ENCODE measurements around the gene APIP.

The APIP gene

GRCh38 chr11:34916015-34916842 lies at the start of gene APIP, which contains the start of gene PDHX:
Gene APIP, minus strand, starts transcription at chr11:34916379. Its CDS starts 95 bp downstream, at chr11:34916284.
Gene PDHX, plus strand, starts transcription at chr11:34916618. Its CDS starts 38 bp downstream, at chr11:34916656.
- peak; percentile 97 for DNase-seq (ENCODE audit: low read depth)

- no peak for DNase-seq (ENCODE audit: low read depth)
Observed at GRCh38 chr11:34964610-34965331, 48.6 kb upstream of the APIP start.

- DNase-seq (ENCODE audit: low read depth): no peak
Observed at GRCh38 chr11:34963351-34963750, 47.2 kb upstream of the APIP start.

GRCh38 chr11:34962034-34962433 lies 45.9 kb upstream of the APIP start:
- DNase-seq (ENCODE audit: low read depth): no peak

GRCh38 chr11:34960277-34960676 lies 44.1 kb upstream of the APIP start:
- no peak for DNase-seq (ENCODE audit: low read depth)

GRCh38 chr11:34959770-34960169 lies 43.6 kb upstream of the APIP start:
- DNase-seq (ENCODE audit: low read depth): no peak

- DNase-seq (ENCODE audit: low read depth): no peak
Observed at GRCh38 chr11:34957606-34958005, 41.4 kb upstream of the APIP start.

GRCh38 chr11:34957206-34957605 lies 41.0 kb upstream of the APIP start:
- DNase-seq (ENCODE audit: low read depth): no peak

GRCh38 chr11:34953955-34954354 lies 37.8 kb upstream of the APIP start:
- DNase-seq (ENCODE audit: low read depth): no peak

GRCh38 chr11:34948696-34949095 lies 32.5 kb upstream of the APIP start:
- DNase-seq (ENCODE audit: low read depth): no peak

GRCh38 chr11:34944692-34945091 lies 28.5 kb upstream of the APIP start:
- no peak for DNase-seq (ENCODE audit: low read depth)

- no peak for DNase-seq (ENCODE audit: low read depth)
Observed at GRCh38 chr11:34941688-34942087, 25.5 kb upstream of the APIP start.

GRCh38 chr11:34940026-34940677 lies 24.0 kb upstream of the APIP start:
- peak; percentile 17 for DNase-seq (ENCODE audit: low read depth)

GRCh38 chr11:34938611-34939010 lies 22.4 kb upstream of the APIP start:
- DNase-seq (ENCODE audit: low read depth): no peak

GRCh38 chr11:34936945-34937629 lies 20.9 kb upstream of the APIP start:
- no peak for DNase-seq (ENCODE audit: low read depth)

GRCh38 chr11:34929794-34930763 lies 13.9 kb upstream of the APIP start:
- no peak for DNase-seq (ENCODE audit: low read depth)

- no peak for DNase-seq (ENCODE audit: low read depth)
Observed at GRCh38 chr11:34928960-34929680, 12.9 kb upstream of the APIP start.

- DNase-seq (ENCODE audit: low read depth): no peak
Observed at GRCh38 chr11:34928268-34928959, 12.2 kb upstream of the APIP start.

GRCh38 chr11:34926831-34927132 lies 10.6 kb upstream of the APIP start:
- DNase-seq (ENCODE audit: low read depth): no peak
